HG03439 (cell line): Measurements from ENCODE around the gene ST8SIA6.
"Not testable (repeated sequence)": the region's sequence is repeated elsewhere in the genome, so short reads cannot be mapped to it uniquely, and the experiment has no call there.

ENCODE experiments used
- ATAC-seq: cut with Tn5 transposase; IDR thresholded peaks from one replicate; pipeline ENCODE4 v1.9.1; 2021; ENCODE audit warnings: mild to moderate bottlenecking, moderate library complexity; ENCODE audit not compliant: unreplicated experiment

Gene ST8SIA6

DNA sequence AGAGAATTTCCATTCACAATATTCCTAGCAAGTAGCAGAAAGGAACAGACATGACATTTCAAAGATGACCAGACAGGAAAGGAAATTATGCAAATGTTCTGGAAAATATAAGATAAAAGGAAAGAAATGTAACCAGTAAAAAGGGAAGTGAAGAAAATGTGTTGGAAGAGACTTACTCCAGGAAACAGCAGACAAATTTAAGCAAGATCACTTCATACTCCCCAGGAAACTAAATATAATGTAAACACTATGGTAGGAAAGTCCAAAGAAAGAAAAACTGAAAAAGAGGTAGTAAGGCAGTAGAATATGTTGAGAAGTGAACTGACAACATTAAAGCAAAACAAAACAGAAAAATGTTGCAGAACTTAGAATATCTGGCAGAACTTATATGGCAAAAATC lies 6.4 kb upstream of the ST8SIA6 start:
- no peak for ATAC-seq

GRCh38 chr10:17457083-17457482 lies 2.7 kb upstream of the ST8SIA6 start:
- ATAC-seq, result no peak

- no peak for ATAC-seq
These were observed 1.7 kb upstream of the ST8SIA6 start for GRCh38 chr10:17456032-17456548.

DNA sequence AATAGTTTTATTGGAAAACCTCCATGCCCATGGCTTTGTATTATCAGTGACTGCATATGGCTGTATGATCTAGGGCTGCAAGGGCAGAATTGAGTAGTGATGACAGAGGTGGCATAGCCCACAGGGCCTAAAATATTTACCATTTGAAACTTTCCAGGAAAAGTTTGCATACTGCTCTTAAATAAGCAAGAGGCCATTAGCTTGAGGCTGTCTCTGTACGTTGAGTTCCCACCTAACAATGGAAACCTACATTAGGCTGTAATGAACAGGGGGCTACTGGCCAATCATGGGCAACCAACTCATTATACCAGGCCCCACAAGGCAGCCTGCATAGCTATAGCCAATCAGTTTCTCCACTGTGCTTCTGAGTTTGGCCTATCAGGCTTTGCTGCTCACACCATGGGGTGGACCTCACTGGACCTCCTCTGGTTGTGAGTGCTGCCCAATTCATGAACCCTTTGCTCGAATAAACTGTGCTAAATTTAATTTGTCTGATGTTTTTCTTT lies 673 bp upstream of the ST8SIA6 start:
- no peak for ATAC-seq

DNA sequence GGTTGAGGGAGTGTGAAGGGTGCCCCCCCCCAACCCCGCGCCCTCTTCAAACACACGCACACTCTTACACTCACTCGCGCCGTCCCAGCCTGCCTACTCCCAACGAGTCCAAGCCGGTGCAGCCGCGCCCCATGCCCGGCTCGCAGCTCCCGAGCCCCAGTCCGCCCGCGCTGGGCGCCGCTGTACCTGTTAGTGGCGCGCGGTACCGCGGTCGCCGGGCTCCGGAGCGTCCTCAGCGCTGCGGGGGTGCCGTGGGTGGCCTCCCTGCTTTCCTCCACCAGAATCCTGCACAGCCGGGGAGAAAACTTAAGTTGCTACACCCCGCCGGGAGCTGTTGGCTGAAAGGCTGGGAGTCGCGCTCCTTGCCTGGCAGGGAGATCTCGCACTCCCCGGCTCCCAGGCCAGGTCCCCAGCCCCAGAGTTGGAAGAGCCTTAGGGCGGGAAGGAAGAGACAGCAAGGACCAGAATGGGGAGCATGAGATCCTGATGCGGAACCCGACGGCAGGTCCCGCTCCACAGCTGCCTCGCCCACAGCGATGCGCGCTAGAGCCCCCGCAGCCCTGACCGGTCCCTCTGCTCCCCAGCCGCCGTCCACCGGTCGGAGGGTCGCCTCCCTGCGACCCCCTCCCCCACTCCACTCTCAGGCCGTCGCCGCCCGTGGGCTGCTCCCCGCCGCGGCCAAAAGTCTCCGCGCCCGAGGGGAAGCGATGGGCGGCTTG lies 863 bp downstream of the ST8SIA6 start:
- no peak for ATAC-seq

GRCh38 chr10:17453035-17453372 lies 1.4 kb downstream of the ST8SIA6 start:
- ATAC-seq, result no peak

- no peak for ATAC-seq
These were observed 2.1 kb downstream of the ST8SIA6 start for GRCh38 chr10:17452060-17452841.

- no peak for ATAC-seq
These were observed 4.4 kb downstream of the ST8SIA6 start for GRCh38 chr10:17450024-17450423.

DNA sequence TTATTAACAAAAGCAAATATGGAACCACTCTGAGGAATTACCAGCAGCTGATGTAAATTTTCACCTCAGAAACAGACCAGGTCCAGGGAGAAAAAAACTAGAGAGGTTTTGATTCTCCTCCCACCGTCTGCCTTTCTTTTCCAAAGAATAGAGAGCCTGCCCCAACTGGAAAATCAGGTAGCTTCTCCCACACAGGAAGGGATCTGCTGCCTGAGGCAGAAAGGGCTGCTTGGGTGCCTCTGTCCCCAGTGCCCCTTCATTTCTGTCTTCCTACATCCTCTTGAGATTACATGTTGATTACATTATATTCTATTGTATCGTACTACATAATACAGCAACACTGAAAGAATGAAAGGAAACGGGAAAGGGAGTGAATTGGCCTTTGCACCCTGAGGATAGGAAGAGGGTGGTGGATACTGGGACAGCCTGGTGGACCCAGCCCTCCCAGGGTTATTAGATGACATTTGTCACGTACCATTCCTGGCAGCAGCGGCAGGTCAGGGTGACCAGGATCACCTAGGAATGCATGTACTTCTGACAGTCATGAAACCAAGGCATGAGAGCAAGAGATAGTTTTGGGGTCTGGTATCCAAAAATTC lies 8.9 kb downstream of the ST8SIA6 start:
- no peak for ATAC-seq

DNA sequence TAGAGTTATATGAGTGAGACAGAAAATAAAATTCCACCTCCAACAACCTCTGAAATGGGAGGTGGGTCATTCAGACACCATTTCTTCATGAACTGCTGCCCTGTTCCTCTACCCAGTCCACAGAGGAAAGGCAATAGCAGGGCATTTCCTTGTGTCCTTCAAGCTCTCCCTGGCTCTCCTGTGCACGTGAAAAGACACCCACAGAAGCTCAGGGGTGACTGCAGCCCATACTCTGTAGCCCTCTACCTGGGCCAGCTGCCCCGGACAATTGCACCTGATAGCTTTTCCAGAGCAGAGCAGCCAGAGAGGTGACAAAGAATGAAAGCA lies 10.0 kb downstream of the ST8SIA6 start:
- ATAC-seq, result no peak

GRCh38 chr10:17443707-17444387 lies 10.5 kb downstream of the ST8SIA6 start:
- ATAC-seq, result peak; percentile 93

DNA sequence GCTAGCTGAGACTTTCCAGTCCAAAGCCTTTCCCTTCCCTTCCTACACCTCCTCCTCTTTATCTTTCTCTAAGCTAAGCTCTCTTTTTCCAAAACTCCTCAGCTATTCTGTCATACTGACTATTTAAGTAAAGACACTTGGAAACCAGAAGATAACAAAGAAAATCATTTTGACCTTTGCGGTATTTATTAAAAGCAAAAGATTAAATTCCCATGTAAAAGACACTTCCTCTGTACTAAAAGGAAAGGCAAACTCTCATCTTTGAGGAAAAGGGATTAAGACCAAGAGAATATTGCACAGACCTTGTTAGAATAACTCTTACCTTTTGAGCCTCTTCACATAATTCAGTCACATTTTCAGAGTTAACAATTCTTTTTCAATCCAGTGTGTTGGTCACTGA lies 15.8 kb downstream of the ST8SIA6 start:
- ATAC-seq, result no peak

GRCh38 chr10:17436578-17436977 lies 17.8 kb downstream of the ST8SIA6 start:
- not testable (repeated sequence) for ATAC-seq

DNA sequence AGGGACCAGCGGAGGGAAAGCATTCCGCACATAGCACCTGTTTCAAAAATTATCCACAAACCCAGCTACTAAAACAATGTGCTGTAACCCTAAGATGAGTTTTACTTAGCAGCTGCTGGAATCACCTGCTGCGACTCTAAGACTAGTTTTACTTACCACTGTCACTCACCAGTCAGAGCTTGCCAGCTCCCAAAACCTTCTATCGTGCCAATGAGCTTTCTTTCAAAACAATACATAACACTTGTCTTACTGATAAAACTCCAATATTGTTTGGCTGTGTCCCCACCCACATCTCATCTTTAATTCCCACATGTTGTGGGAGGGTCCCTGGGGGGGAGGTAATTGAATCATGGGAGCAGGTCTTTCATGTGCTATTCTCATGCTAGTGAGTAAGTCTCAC lies 18.4 kb downstream of the ST8SIA6 start:
- no peak for ATAC-seq

- ATAC-seq, result no peak
These were observed 19.2 kb downstream of the ST8SIA6 start for GRCh38 chr10:17435187-17435586.

GRCh38 chr10:17432723-17433122 lies 21.7 kb downstream of the ST8SIA6 start:
- ATAC-seq, result no peak

DNA sequence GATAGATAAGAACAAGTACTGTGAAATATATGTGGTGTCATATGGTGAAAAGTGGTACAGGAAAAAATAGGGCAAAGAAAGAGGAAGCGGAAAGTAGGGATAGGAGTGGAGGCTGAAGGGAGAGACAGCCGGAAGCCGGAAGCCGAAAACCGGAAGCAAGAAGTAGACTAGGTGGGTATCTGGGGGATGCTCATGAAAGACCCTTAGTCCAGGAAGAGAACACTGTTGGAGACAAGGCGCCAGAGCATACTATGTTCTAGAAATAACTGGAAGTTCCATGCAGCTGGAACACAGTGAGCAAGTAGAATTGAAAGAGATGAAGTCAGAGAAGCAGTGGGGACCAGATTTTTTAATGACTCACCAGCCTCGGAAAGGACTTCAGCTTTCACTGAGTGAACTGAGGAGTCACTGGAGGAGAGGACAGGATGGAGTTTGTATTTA lies 22.5 kb downstream of the ST8SIA6 start:
- no peak for ATAC-seq

GRCh38 chr10:17430647-17431355 lies 23.6 kb downstream of the ST8SIA6 start:
- ATAC-seq, result no peak

DNA sequence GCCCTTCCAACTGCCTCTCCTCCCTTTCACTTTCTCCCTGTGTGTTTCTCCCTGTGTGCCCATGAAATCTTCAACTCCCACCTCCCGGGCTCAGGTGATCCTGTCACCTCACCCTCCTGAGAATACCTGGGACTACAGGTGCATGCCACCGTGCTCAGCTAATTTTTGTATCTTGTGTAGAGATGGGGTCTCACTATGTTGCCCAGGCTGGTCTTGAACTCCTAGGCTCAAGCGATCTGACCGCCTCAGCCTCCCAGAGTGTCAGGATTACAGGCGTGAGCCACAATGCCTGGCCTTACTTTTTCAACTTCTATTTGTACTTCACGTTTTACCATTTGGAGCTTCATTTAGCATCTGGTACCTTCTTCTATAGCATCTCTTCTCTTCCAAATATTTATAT lies 24.9 kb downstream of the ST8SIA6 start:
- ATAC-seq, result no peak

DNA sequence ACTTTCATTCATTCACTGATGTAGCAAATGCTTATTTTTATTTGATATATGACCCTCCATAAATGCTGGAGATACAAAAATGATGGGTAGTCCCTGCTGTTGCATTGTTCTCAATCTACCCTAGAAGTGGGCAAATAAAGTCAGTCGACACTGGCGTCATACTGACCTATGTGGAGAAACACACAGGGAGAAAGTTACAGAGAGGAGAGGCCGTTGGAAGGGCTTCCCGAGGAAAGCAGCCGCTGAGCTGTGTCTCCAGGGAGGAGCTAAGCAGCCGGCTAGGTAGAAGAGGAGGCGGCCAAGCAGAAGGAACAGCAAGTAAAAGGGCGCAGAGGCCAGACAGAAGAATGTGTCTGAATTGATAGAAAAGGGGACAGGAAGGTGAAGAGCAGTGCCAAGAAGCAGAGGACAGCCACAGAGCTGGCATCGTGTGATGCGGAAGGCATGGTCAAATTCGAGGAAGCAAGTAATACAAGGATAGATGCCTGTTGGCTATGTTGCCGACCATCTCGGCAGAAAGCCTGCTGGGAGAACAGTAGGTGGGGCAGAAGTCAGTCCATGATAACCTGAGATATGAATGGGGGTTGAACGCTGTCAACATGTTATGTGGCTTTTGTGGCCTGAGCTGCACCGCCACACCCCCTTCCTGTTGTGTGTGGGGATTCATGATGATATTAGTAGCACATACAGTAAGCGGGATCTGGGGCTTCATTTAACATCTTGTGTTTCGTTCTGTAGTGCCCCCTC lies 25.9 kb downstream of the ST8SIA6 start:
- no peak for ATAC-seq
